GM18519 (cell line): ENCODE measurements around the gene DST.
"Not testable (repeated sequence)": the region's sequence is repeated elsewhere in the genome, so short reads cannot be mapped to it uniquely, and the experiment has no call there.

ENCODE experiments used
- ATAC-seq: cut with Tn5 transposase; IDR thresholded peaks from one replicate; pipeline ENCODE4 v1.9.1; 2021; ENCODE audit warnings: mild to moderate bottlenecking, moderate library complexity; ENCODE audit not compliant: unreplicated experiment, low FRiP score

DST gene

DNA sequence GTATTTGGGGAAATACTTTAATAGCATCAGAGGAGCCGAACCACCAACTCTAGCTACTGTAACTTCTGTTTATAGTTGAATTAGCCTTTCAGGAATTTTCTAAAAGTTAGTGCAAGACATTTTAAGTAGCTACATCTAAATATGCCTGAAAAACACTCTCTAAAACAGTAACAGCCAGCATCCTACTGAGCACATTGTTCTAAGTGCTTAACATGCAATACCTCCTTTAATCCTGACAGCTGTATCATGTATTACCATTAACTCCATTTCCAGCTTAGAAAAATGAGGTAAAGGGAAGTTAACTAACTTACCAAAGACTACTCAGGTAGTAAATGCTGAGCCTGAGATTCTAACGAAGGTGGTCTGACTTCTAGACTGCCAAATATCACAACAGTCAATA is 120.7 kb downstream of the DST start:
- no peak for ATAC-seq

DNA sequence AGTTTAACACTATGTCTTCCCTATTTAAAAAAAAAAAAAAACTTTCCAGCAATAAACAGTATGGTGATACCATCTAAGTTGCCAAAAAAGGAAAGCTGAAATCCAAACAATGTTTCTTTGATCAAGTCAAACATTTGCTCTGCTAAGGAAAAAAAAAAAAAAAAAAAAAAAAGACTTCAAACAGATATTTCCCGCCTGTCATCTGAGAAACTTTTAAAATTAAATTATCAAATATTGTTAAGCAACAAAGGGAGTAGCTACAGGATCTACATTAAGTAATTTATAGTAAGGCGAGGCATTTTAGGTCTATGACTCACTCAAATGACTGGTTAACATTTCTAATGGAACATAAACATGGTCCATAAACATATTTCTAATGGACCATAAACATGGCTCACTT is 121.2 kb downstream of the DST start:
- no peak for ATAC-seq

DNA sequence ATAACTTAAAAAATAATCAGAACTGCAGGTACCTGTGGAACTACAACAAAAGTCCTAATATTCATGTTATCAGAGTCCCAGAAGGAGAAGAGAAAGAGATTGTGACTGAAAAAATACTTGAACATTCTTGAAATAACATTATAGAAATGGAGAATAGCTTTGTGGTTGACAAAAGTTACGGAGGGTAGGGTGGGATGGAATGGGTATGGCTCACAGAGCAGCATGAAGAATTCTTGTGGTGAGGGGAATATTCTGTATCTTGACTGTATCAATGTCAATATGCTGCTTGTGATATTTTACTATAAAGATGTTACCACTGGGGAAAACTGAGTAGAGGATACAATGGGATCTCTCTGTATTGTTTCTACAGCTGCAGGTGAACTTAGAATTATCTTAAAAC is 122.5 kb downstream of the DST start:
- ATAC-seq, result no peak

DNA sequence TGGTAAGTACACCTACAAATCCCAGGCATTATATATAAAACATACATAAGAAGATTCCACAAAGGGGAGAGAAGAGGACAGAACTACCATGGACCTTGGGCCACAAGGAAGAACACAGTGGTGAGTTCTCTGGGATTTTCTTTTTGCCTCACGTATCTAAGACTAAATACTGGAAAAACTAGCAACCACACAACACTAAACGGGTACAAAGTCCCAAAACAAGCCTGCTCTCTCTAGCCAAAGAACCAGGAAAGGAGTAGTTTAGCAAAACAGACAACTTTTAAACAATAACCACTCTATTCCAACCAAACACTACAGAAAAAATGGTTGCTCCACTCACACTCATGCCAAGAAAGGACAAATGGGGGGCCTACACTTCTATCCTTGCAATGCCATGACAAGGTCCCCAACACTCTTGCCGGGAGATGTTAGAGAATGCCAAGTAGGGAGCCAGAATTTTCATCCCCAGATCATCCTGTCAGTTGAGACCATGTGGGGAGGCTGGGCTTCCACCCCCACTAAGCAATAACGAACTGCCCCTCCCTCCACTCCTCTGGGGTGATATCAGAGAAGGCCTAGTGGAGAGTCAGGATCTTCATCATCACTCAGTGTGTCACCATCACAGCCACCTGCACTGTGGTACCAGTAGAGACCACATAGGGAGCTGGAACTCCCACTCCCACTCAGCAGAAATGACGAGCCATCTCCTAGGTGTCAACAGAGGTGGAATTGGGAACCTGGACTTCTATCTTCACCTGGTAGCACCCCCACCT is 123.5 kb downstream of the DST start:
- no peak for ATAC-seq

DNA sequence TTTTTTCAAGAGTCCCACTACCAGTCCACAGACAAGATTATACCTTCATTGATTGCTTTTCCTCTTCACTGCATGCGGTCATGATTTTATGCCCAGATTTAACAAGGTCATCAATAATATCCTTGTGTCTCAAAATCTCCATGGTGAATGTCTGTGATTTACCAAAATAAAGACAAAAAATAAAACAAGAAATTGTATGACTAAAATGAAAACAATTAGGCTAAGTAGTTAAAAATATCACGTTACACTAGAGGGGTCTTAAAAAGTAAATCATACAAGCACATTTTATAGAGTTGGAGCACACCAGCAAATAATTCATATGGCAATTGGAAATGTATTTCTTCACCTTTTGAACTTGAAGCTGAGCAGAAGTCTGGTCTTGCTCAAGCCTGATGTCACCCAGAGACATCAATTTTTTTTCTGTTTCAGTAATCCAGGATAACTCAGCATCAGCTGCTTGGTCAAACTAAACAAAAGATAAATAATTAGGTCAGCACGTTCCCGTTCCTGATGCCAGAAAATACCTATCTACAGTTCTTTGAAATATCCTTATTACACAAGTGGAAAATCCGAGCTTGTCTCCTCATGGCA is 125.4 kb downstream of the DST start:
- no peak for ATAC-seq

DNA sequence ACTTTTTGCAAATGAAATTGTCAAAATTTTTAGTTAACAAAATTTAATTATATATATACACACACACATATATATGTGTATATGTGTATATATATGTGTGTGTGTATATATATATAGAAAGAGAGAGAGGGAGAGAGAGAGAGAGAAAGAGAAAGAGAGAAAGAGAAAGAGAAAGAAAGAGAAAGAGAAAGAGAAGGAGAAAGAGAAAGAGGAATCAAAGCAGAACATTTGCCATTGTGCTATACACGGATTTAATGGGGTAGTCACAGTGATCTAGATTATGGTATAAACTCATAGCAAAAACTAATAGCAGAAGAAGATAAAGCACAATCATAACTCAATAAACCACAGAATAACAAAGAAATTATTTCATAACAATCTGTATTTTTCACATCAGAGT is 126.7 kb downstream of the DST start:
- no peak for ATAC-seq

DNA sequence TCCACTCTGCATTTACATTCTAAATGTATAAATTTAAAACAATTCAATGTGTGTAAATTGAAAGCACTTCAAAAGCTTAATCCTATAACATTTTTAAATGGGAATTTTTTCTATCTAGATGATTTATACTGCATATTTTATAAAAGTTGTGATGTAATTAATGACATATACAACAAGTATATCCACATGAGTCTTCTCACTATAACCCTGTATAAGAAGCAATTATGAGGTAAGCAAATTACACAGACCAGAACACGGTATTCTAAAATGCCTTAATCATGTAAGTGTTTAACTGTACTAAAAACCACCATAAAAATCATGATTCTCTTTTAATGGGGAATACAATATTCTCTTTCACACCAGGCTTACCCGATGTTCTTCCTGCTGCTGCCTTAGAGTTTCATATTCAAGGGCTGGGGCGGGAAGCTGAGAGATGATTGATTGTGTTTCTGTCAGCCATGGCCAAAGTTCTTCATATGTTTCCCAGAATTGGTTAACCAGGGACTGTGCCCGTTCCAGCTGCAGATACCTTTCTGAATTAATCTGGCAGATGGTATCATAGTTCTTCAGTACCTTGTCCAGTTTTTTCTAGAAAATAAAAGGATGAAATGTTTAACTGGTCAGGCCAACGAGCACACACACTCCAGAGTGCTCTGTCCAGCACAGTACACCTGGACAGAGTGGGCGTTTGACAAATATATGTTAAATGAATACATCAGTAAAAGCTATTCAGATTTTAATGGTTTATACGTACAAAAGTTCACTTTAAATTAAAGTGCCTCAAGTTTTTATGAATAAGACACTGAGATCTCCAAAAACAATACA is 127.4 kb downstream of the DST start:
- no peak for ATAC-seq

DNA sequence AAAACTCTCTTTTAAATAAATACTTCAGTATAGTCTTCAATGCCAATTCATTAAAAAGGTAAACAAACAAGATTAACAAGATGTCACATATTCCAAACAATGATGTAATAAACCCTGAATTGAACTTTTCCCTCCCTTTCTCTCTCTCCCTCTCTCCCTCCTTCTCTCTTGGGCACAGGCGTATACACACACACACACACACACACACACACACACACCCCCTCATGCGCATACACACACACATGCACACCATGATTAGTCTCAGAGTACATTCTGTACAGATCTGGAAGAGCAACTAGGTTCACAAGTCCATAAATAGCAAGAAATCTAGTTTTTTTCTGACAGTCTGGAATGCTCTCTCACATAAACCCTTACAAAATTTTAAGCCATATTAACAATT is 128.3 kb downstream of the DST start:
- ATAC-seq, result no peak

DNA sequence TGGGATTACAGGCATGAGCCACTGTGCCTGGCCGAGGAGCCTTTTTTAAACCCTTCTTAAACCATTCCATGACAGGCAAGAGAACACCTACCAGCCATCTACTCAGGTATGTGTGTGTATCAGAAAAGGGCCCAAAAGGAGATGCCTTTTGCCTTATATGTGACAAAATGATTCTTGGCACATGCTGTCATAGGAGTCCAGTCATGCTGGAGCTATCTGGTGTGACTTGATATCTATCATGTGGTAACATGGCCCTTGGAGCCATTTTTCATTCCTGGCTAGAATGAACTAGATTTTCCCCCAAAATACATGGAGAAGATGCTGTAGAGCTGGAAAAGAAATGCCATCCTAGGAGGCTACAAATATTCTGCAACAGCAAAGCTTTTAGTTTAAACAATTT is 129.1 kb downstream of the DST start:
- ATAC-seq, result no peak

DNA sequence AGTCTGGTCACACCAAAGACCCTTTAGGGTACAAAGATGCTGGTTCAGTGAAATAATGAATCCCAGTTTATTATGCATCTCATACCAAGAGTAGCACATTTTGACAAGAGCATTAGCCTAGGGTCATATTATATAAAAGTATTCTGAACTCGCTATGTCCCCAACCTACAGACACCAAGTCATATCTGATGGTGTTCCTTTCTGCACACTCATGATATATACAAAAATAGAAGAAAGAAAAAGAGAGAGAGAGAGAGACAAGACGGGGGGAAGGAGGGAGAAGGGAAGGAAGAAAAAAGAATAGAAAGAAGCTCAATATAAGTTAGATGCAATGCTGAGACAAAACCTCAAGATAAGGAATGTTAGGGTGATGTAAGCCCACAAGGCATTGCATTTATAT is 131.1 kb downstream of the DST start:
- ATAC-seq, result no peak

DNA sequence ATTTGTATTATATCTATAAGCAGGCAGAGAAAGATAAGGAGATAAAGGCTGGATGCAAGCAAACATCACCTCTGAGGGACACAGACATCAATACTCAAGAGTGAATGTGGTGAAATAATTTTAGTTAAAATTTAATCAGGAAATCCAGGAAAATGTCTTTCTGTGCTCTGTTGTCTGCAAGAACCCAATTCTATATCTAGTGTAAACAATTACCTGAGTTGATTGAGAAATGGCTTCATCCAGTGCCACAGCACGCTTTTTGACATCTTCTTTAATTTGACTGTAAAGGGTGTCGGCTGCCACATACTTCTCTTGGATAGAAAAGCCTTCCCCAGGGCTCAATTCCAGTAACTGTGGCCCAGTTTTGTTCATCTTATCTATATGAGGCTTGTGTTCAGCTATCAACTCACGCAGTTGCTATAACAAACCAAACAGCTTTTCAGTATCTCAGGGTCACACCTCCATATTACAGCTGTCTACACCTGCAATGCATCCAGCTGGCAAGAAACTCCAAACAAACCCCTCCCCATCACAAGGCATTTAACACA is 131.6 kb downstream of the DST start:
- no peak for ATAC-seq

DNA sequence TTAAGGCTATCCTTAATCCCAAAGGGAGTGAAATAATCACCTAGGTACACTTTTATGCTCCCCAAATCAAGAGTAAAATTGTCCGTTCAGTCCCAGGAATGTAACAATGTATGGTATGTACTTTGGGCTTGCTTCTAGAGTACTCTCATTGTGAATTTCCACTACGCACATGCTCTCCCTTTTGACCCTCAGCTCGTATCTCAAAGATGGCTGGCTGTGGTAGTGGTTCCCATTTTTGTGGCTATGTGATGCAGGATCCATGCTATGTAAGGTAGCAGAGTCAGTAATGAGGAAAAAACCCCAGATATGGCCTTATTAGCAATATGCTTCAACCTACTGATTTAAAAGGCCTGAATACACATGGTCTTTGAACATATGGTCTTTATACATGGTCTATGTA is 133.7 kb downstream of the DST start:
- ATAC-seq, result no peak

DNA sequence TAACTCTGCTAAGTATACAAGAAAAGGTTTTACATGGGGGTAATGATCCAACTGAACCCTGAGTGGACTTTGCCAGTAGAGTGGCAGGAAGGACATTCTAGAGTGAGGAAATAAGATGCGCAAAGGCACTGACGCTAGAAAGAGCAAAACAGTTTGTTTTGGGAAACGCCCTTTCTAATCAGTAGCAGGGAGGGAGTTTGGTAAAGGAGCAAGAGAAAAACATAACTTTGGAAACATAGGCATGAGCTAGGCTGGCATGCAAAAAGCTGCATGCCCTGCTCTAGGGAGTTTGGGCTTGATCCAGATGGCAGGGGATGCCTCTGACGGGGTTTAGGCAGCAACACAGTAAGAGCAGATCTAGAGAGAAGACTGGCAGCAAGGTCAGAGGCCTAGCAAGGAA is 135.2 kb downstream of the DST start:
- ATAC-seq, result no peak

DNA sequence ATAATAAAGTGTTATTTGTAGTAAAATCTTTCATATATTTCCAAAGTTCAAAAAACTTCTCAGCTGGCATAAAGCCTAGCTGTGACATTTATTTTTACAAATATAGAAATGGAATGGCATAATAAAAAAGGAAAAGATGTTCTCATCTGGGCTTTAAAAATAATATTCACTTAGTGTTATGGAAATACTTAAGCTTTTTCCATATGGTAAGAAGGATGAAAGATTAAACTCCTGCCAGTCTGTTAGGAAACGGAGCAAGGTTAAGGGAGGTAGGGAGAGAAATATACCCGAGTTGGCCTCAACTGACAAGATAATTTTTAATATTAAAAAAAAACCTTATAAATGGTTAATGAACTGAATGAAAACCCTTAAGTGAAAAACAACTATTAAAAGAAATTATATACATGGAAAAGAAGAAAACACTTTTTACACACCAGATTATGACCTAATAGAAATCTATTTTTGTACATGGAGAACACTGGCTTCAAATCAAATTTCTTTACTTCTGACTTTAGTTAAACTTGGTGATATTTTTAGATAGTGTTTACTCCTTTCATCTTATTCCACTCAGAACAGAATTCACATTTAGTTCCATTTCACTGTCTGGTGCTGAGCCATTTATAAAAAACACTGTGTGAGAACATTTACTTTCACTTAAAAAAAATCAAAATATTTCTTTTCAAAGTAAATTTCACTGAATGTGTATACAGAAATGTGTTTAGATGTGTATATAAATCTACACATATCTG is 137.0 kb downstream of the DST start:
- no peak for ATAC-seq

DNA sequence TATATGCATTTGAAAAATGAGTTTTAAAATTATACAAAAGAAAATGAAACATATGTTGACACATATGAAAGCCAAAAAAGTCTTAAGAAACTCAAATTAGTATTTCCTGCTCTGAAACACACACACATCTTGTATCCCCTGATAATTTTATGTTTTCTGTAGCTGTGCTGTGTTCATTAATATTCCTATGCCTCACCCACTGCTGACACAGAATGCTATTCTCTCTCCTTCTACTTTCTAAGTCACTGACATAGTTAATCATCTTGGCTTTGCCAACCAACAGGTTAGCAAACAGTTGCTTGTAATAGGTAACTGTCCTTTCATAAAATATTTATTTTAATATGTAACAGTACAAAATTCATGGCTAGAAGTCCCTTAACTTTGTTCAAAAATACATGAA is 140.7 kb downstream of the DST start:
- no peak for ATAC-seq

DNA sequence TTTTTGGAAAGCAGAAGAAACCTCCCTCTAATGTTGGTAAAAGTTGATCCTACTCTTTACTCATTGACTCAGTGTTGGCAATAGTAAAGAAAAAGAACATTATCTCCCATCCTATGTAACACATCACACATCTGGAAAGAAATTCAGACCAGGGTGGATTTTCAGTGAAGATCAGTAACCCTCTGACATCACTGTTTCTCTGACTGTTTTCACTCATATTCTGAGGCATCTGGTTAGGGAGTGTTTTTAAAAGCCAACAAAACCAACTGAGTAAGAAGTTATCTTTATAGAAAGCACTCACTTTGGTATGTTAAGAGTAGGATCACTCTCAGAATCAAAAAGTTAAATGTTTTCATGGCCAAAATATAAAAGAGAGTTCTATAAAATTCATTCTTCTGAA is 143.6 kb downstream of the DST start:
- no peak for ATAC-seq

DNA sequence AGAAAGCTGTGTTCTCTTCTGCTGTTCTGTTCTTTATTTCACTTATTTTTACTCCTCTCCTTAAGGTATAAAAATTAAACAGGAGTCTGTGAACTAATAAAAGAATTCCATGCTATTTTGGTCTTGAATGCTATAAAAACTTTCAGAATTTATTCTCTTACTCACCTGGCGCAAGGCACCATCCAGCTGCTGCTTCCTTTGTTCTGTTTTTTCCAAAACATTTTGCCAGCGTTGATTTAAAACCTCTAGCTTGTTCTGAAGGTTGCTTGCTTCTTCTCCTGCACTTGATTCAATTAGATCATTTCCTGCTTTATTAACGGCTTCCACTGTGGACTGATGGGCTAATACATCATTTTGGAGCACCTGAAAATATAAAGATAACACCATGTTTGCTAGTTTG is 145.0 kb downstream of the DST start:
- ATAC-seq, result no peak

DNA sequence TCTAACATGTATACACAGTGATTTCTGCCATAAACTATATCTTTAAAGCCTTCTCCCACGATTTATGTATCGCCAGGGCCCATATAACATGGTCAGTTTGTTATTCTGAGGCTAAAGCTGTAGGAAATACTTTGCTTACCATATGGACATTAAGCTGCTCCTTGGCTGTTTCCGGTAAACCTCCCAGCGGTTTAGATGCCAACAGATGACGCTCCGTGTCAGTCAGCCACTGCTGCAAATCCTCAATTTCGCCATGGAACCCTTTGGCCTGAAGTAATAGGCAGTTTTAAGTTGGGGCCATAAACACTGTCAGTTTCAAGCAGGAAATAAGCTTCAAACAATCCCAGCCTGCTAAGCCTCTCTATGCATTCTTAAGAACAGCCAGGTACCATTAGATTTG is 145.4 kb downstream of the DST start:
- ATAC-seq, result no peak

DNA sequence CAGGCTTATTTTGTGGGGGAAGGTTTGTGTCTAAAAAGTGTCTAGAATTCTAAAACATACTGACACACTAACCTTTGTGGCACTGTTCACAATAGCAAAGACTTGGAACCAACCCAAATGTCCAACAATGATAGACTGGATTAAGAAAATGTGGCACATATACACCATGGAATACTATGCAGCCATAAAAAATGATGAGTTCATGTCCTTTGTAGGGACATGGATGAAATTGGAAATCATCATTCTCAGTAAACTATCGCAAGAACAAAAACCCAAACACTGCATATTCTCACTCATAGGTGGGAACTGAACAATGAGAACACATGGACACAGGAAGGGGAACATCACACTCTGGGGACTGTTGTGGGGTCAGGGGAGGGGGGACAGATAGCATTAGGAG is 146.0 kb downstream of the DST start:
- ATAC-seq, result not testable (repeated sequence)

DNA sequence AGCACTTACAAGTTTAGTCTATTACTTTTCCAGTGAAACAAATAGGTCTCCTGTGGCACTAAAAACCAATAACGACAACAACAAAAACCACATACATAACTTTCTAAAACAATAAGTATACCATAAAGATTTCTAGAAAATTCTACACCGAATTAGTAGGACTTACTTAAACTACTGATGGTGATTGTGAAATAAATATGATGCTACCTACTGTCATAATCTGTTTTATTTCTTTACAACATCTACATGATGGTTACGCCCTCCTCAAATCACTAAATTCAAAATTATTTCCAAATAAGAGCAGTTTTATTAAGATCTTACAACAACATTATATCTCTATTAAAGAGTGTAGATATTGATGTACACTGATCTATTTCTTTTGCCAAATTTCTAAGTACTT is 147.0 kb downstream of the DST start:
- no peak for ATAC-seq
